HG02885 (cell line): ENCODE data around the gene RMDN2.

ENCODE experiments used
- ATAC-seq: cut with Tn5 transposase; IDR thresholded peaks from one replicate; pipeline ENCODE4 v1.9.1; 2021; ENCODE audit warnings: mild to moderate bottlenecking; ENCODE audit not compliant: unreplicated experiment, poor library complexity

Gene RMDN2

GRCh38 chr2:38033646-38034045, 108.6 kb downstream of the RMDN2 start:
- ATAC-seq, result no peak

GRCh38 chr2:38035968-38036367, 110.9 kb downstream of the RMDN2 start:
- ATAC-seq, result no peak

DNA sequence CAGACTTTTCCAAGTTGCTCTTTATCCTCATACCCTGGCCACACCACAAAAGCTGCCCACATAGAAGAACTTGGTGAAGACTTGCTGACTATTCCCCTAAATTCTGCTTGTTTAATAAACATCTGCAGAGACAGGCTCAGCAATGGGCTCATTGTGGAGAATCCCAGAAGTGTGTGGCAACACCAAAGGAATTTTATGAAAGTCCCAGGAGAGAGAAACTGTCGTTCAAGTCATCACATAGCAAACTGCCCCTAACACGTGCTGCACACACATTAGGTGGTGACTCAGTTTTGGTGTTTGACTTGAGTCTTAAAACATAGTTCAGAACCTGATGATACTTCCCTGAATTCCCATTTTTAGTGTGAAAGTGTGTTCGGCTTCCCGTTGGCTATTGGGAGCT, 112.2 kb downstream of the RMDN2 start:
- ATAC-seq, result no peak

GRCh38 chr2:38037757-38038621, 112.9 kb downstream of the RMDN2 start:
- ATAC-seq, result peak; percentile 79

DNA sequence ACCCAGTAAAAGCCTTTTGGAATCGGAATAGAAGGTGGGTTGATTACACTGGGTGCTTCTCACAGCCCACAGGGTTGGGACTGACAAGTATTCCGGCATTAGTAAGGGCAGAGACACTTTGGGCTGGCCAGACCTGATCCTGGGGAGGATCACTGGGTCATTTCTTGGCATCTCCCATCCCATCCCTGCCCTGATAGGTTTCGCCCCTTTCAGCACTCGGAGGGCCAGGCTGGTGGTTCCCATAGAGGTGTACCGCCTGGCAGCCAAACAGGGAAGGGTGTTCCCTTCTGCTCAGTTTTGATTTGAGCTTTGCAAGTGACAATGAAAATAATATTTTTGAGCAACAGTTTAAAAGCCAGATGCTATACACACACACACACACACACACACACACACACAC, 113.6 kb downstream of the RMDN2 start:
- peak; percentile 9 for ATAC-seq

- no peak for ATAC-seq
Observed at GRCh38 chr2:38039121-38039910, 114.2 kb downstream of the RMDN2 start.

GRCh38 chr2:38045811-38046210, 120.7 kb downstream of the RMDN2 start:
- no peak for ATAC-seq

- ATAC-seq, result no peak
Observed at GRCh38 chr2:38056216-38056615, 131.1 kb downstream of the RMDN2 start.

- ATAC-seq, result no peak
Observed at GRCh38 chr2:38057651-38058410, 132.7 kb downstream of the RMDN2 start.

DNA sequence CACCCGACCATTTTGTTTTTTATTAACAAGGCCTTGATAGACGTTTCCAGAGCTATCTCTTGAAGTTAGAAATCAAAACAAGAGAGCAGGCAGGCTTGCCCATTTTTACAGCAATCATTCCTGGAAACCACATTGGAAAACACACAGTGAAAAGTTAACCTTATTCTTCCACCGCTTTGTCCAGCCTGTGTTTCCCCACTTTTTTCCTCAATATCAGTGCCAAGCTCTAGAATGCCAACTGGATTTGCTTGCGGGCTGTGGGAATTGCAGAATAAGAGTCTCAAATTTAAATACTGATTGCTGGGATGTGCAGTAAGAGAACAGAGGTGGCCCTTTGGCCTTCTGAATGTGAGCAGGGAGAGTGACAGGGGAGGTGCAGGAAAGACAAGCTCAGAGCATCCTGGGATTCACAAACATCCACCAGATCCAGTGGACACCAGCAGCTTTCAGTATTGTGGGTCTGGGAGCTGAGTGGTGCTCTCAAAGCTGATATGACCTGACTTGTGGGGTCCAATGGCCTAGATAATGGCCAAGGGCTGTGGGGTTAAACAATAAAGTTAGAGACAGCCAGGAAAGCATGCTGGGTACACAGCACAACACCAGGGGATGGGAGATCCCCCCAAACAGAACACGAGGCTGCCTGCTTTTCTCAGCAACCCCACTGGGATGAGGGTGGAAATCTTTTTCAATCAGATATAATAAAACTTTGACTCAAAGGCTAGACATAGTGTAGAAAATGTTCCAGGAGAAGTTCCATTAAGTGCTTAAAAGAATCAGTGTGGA, 135.3 kb downstream of the RMDN2 start:
- no peak for ATAC-seq

- ATAC-seq, result no peak
Observed at GRCh38 chr2:38064801-38065501, 139.9 kb downstream of the RMDN2 start.

DNA sequence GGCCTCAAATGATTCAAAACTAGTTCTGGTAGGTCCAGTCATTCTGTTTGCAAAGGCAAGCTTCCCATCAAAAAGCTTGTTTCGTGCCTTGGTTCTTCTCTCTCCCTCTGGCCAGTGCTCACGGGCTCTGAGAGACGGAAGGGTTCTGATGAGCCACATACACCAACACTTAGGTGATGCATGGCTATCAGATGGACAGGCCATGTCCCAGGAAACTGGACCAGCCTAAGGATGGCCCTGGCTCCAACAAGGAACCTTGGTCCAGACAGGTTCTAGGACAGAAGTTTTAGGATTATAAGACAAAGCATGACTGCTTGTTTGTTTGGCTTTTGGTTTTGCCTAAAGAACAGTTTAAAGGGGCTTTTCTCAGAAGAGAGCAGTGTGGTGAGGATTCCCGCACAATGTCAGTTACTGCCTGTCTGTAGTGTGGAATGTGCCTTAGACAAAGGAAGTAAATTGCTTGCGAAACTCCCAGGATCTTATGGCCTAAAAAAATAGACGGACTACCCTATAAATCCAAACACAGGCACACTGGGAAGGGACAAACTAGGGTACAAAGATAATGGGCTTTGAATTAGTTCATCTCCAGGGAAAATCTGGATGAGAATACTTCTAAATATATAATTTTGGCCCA, 140.5 kb downstream of the RMDN2 start:
- ATAC-seq, result no peak

DNA sequence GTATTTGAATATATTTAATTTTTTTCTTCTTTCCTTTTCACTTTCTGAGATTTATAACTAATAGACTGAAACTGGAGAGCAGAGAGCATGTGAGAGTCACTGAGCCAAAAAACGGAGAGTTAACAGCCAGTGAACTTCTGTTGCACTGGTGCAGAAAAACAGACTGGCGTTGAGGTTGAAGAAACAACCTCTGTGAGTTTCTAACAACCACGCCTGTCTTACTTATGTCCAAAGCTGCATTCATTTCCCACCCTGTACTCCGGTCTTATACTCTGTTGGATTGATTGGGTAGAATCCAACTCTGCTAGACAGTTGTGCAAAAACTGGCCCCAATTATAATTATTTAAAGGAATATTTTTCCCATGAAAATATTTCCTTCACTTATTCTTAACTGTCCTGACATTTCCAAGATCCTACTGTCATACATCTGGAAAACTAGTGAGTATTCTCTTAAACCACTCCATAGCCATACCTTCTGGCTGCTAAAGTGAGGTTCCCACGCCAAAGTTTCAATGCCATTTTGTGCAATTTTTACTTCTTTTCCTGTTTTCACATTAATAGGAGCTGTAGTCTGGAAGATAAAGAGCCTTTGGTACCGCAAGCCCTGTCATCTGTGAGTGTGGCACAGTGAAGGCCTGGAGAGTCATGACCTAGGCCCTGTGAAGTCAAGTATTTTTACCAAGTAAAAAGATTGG, 141.5 kb downstream of the RMDN2 start:
- ATAC-seq, result no peak
